ENCODE results near the gene SSTR4.

DNA sequence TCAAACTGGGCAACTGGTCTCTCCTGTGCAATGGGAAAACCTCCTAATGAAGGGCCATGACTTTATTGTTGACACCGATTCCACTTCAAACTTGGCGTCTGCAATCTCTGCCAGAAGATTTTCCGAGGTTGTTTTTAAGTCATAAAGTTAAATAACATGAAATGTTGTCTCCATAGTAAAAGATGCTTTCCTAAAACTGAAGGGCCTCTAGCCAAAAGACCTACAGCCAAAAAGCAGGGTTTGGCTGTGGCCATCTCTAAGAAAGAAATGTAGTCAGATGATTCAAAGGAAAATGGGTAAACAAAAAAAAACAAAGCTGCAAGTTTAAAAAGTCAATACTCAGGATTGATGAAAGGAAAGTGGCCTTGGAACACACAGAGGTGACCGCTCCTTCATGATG lies 36.9 kb downstream of the SSTR4 start:
- TF ChIP-seq EZH2 (IDR thresholded peaks at IDR 0.05; ENCODE audit: low read length, missing control alignments) = no peak
- TF ChIP-seq, protein P1, sequence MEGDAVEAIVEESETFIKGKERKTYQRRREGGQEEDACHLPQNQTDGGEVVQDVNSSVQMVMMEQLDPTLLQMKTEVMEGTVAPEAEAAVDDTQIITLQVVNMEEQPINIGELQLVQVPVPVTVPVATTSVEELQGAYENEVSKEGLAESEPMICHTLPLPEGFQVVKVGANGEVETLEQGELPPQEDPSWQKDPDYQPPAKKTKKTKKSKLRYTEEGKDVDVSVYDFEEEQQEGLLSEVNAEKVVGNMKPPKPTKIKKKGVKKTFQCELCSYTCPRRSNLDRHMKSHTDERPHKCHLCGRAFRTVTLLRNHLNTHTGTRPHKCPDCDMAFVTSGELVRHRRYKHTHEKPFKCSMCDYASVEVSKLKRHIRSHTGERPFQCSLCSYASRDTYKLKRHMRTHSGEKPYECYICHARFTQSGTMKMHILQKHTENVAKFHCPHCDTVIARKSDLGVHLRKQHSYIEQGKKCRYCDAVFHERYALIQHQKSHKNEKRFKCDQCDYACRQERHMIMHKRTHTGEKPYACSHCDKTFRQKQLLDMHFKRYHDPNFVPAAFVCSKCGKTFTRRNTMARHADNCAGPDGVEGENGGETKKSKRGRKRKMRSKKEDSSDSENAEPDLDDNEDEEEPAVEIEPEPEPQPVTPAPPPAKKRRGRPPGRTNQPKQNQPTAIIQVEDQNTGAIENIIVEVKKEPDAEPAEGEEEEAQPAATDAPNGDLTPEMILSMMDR (conservative IDR thresholded peaks at IDR 0.05 in 1 of 2, IDR thresholded peaks at IDR 0.05 in 1 of 2; ENCODE audit: low read depth in 1 of 2, low read length in 2 of 2) = no peak
